Neuronal stem cell (in vitro differentiated cells): ENCODE results near the gene FOXP4.

ENCODE experiments used
- DNase-seq: peaks from one replicate; pipeline ENCODE4 v3.0.0-alpha.2; 2013; ENCODE audit warnings: low spot score
- H2AFZ ChIP-seq: one replicate; pipeline ENCODE4 v1.6.1; 2013; ENCODE audit warnings: mild to moderate bottlenecking, low read length, inconsistent platforms
- H2AK5ac ChIP-seq: 2 replicates; pipeline ENCODE4 v1.6.1; 2013; ENCODE audit warnings: low read depth, mild to moderate bottlenecking, inconsistent platforms, low read length, moderate library complexity, mixed read lengths
- H2BK120ac ChIP-seq: 2 replicates; pipeline ENCODE4 v1.6.1; 2013; ENCODE audit warnings: low read depth, mild to moderate bottlenecking, inconsistent platforms, low read length, moderate library complexity, mixed read lengths
- H2BK12ac ChIP-seq: one replicate; pipeline ENCODE4 v1.6.1; 2013; ENCODE audit warnings: low read length, inconsistent platforms
- H2BK15ac ChIP-seq: 2 replicates; pipeline ENCODE4 v1.6.1; 2013; ENCODE audit warnings: mild to moderate bottlenecking, low read length, inconsistent platforms, mixed read lengths
- H2BK5ac ChIP-seq: one replicate; pipeline ENCODE4 v1.6.1; 2013; ENCODE audit warnings: inconsistent platforms, mild to moderate bottlenecking, low read length, moderate library complexity
- H3K14ac ChIP-seq: one replicate; pipeline ENCODE4 v1.6.1; 2013; ENCODE audit warnings: low read length, inconsistent platforms
- H3K18ac ChIP-seq: 2 replicates; pipeline ENCODE4 v1.6.1; 2013; ENCODE audit warnings: low read length, inconsistent platforms
- H3K23ac ChIP-seq: 2 replicates; pipeline ENCODE4 v1.6.1; 2013; ENCODE audit warnings: low read depth, mild to moderate bottlenecking, mixed read lengths, low read length, inconsistent platforms; ENCODE audit not compliant: poor library complexity
- H3K27ac ChIP-seq: replicated peaks from 3 replicates; pipeline ENCODE4 v1.5.1; 2013; ENCODE audit warnings: low read length, inconsistent platforms
- H3K27me3 ChIP-seq, 3 experiments: 2 replicates each; pipeline ENCODE4 v1.6.1; 2013; ENCODE audit warnings: low read length in 3 of 3, mild to moderate bottlenecking in 2 of 3, inconsistent platforms in 1 of 3, low read depth in 1 of 3, mixed read lengths in 1 of 3, moderate library complexity in 1 of 3; ENCODE audit not compliant: control insufficient read depth in 3 of 3, insufficient read depth in 3 of 3
- H3K36me3 ChIP-seq, 2 donors: replicated peaks in 1 of 2; 2 replicates each; pipeline ENCODE4 v1.6.1; 2013; ENCODE audit warnings: low read length in 2 of 2; ENCODE audit not compliant: control insufficient read depth in 2 of 2, insufficient read depth in 2 of 2
- H3K4ac ChIP-seq: 2 replicates; pipeline ENCODE4 v1.6.1; 2013; ENCODE audit warnings: inconsistent platforms, mild to moderate bottlenecking, low read length, moderate library complexity
- H3K4me1 ChIP-seq, 2 donors: 1 replicate in 1 of 2; 2 replicates in 1 of 2; pipeline ENCODE4 v1.6.1; 2013; ENCODE audit warnings: low read length in 2 of 2, low read depth in 1 of 2; ENCODE audit not compliant: control insufficient read depth in 2 of 2, insufficient read depth in 1 of 2
- H3K4me2 ChIP-seq: one replicate; pipeline ENCODE4 v1.6.1; 2013; ENCODE audit warnings: mild to moderate bottlenecking, low read length, inconsistent platforms; ENCODE audit not compliant: insufficient read depth, poor library complexity, severe bottlenecking
- H3K4me3 ChIP-seq, 2 donors: 2 replicates each; pipeline ENCODE4 v1.5.1; 2013; ENCODE audit warnings: low read length in 2 of 2, mild to moderate bottlenecking in 2 of 2, inconsistent platforms in 1 of 2, moderate library complexity in 1 of 2
- H3K79me1 ChIP-seq: one replicate; pipeline ENCODE4 v1.6.1; 2013; ENCODE audit warnings: low read depth, mild to moderate bottlenecking, inconsistent platforms, low read length, moderate library complexity
- H3K9ac ChIP-seq: one replicate; pipeline ENCODE4 v1.6.1; 2013; ENCODE audit warnings: mild to moderate bottlenecking, low read depth, low read length, inconsistent platforms; ENCODE audit not compliant: poor library complexity
- H3K9me3 ChIP-seq, 2 donors: replicated peaks in 1 of 2; 2 replicates each; pipeline versions ENCODE3 to v1.6.1; 2013; ENCODE audit warnings: low read length in 2 of 2, mild to moderate bottlenecking in 2 of 2, inconsistent platforms in 1 of 2, low read depth in 1 of 2, mixed read lengths in 1 of 2, moderate library complexity in 1 of 2; ENCODE audit not compliant: control insufficient read depth in 2 of 2, insufficient read depth in 1 of 2
- H4K8ac ChIP-seq: one replicate; pipeline ENCODE4 v1.6.1; 2013; ENCODE audit warnings: low read depth, mild to moderate bottlenecking, inconsistent platforms, low read length, moderate library complexity
- H4K91ac ChIP-seq: one replicate; pipeline ENCODE4 v1.6.1; 2013; ENCODE audit warnings: low read length, low read depth, mild to moderate bottlenecking, inconsistent platforms; ENCODE audit not compliant: poor library complexity
- WGBS, 2 donors: extraction: QIAGEN DNeasy Blood & Tissue Kit; methylation state at CpG; one replicate each; pipeline ENCODE4 v1.1.7; 2013; ENCODE audit warnings: missing lambda C conversion rate in 2 of 2, mixed read lengths in 1 of 2; ENCODE audit not compliant: insufficient read length in 2 of 2, insufficient replicate concordance in 1 of 2; ENCODE audit errors: extremely low coverage in 2 of 2; 5-methylcytosine and 5-hydroxymethylcytosine counted together

The FOXP4 gene

GRCh38 chr6:41587131-41587879, 41.1 kb downstream of the FOXP4 start:
- peak overlapping the region; percentile 90 for H2BK15ac ChIP-seq
- H3K36me3 ChIP-seq = peaks cover 46 to 98% of the 10 kb centered on the region in 2 donors
- peaks cover 21 to 40% of the 10 kb centered on the region in 2 donors for H3K4me1 ChIP-seq
- H2BK12ac ChIP-seq = no peak overlapping the region
- peak overlapping the region; percentile 36 for H3K23ac ChIP-seq
- H4K8ac ChIP-seq = no peak overlapping the region
- H3K9me3 ChIP-seq = no peaks in the 10 kb centered on the region
- H2AK5ac ChIP-seq = peak overlapping the region; percentile 49
- peak overlapping the region; percentile 87 for H3K18ac ChIP-seq
- H3K27me3 ChIP-seq = no peaks in the 10 kb centered on the region
- peak overlapping the region; percentile 7 for H2BK5ac ChIP-seq
- H3K4ac ChIP-seq = no peak overlapping the region
- no CpG with 5 or more reads among the region's 26 CpGs for WGBS, 2 donors
- no peak overlapping the region for H2AFZ ChIP-seq
- H3K14ac ChIP-seq = peak overlapping the region; percentile 78
- H3K4me3 ChIP-seq = no peak overlapping the region
- DNase-seq = no peak
- peak overlapping the region; percentile 63 for H3K9ac ChIP-seq
- H3K27ac ChIP-seq = no peak overlapping the region
- no peak overlapping the region for H3K4me2 ChIP-seq
- peak overlapping the region; percentile 35 for H4K91ac ChIP-seq
- peaks cover 6% of the 10 kb centered on the region for H3K79me1 ChIP-seq
- H2BK120ac ChIP-seq = peak overlapping the region; percentile 81

GRCh38 chr6:41588111-41588510, 41.9 kb downstream of the FOXP4 start:
- Histone ChIP-seq H2BK120ac (no peak overlapping the region), H3K4me3 (no peak overlapping the region), H3K9ac (no peak overlapping the region), H3K18ac (peak overlapping the region; percentile 52), H3K14ac (no peak overlapping the region), H4K8ac (no peak overlapping the region), H4K91ac (no peak overlapping the region), H2BK12ac (no peak overlapping the region), H3K23ac (peak overlapping the region; percentile 52), H3K4ac (no peak overlapping the region), H3K36me3 (peaks cover 47 to 98% of the 10 kb centered on the region in 2 donors), H2AFZ (no peak overlapping the region), H2AK5ac (peak overlapping the region; percentile 49), H3K4me2 (no peak overlapping the region), H3K27ac (no peak overlapping the region), H3K27me3 (no peaks in the 10 kb centered on the region), H3K9me3 (no peaks in the 10 kb centered on the region), H3K79me1 (peaks cover 5% of the 10 kb centered on the region), H2BK15ac (no peak overlapping the region), H3K4me1 (peaks cover 21 to 32% of the 10 kb centered on the region in 2 donors), H2BK5ac (no peak overlapping the region)
- WGBS, 2 donors = no CpG with 5 or more reads among the region's 15 CpGs
- DNase-seq = no peak

GRCh38 chr6:41589223-41589622, 43.0 kb downstream of the FOXP4 start:
- no peak overlapping the region for H3K14ac ChIP-seq
- H4K8ac ChIP-seq = no peak overlapping the region
- no peak overlapping the region for H2BK5ac ChIP-seq
- no peaks in the 10 kb centered on the region for H3K9me3 ChIP-seq
- no peak overlapping the region for H2BK12ac ChIP-seq
- H3K18ac ChIP-seq = no peak overlapping the region
- DNase-seq = no peak
- H4K91ac ChIP-seq = no peak overlapping the region
- H3K9ac ChIP-seq = no peak overlapping the region
- H3K27me3 ChIP-seq = no peaks in the 10 kb centered on the region
- H2BK15ac ChIP-seq = no peak overlapping the region
- H2BK120ac ChIP-seq = no peak overlapping the region
- no peak overlapping the region for H3K4me2 ChIP-seq
- no peak overlapping the region for H2AFZ ChIP-seq
- no peak overlapping the region for H3K23ac ChIP-seq
- peaks cover 41 to 98% of the 10 kb centered on the region in 2 donors for H3K36me3 ChIP-seq
- H3K27ac ChIP-seq = no peak overlapping the region
- no peaks in the 10 kb centered on the region for H3K79me1 ChIP-seq
- H3K4me1 ChIP-seq = peaks cover 10 to 22% of the 10 kb centered on the region in 2 donors
- H3K4me3 ChIP-seq = no peak overlapping the region
- WGBS, 2 donors = no CpG with 5 or more reads among the region's 4 CpGs
- no peak overlapping the region for H3K4ac ChIP-seq
- H2AK5ac ChIP-seq = peak overlapping the region; percentile 6

- no peak overlapping the region for H2AFZ ChIP-seq
- no peak overlapping the region for H3K4ac ChIP-seq
- peak overlapping the region; percentile 26 for H2AK5ac ChIP-seq
- H3K4me3 ChIP-seq = no peak overlapping the region
- H4K91ac ChIP-seq = no peak overlapping the region
- no peak overlapping the region for H2BK5ac ChIP-seq
- peak overlapping the region; percentile 68 for H3K18ac ChIP-seq
- H2BK15ac ChIP-seq = no peak overlapping the region
- peak overlapping the region; percentile 31 for H3K23ac ChIP-seq
- peaks cover 45 to 98% of the 10 kb centered on the region in 2 donors for H3K36me3 ChIP-seq
- H4K8ac ChIP-seq = no peak overlapping the region
- H2BK120ac ChIP-seq = peak overlapping the region; percentile 20
- H2BK12ac ChIP-seq = no peak overlapping the region
- no peak overlapping the region for H3K4me2 ChIP-seq
- WGBS, 2 donors = no CpG with 5 or more reads among the region's 39 CpGs
- H3K79me1 ChIP-seq = no peaks in the 10 kb centered on the region
- H3K4me1 ChIP-seq = peaks cover 3 to 15% of the 10 kb centered on the region in 2 donors
- H3K14ac ChIP-seq = no peak overlapping the region
- no peaks in the 10 kb centered on the region for H3K9me3 ChIP-seq
- no peak for DNase-seq
- no peaks in the 10 kb centered on the region for H3K27me3 ChIP-seq
- H3K27ac ChIP-seq = no peak overlapping the region
- H3K9ac ChIP-seq = peak overlapping the region; percentile 78
Measured at GRCh38 chr6:41589636-41590622, 43.7 kb downstream of the FOXP4 start.
